Endothelial cell of hepatic sinusoid (primary cell): ENCODE measurements around the gene TBCA.

Source experiments
- in situ Hi-C: cut with HindIII; loops from 2 replicates; pipeline ENCODE4 v1.10.0; 2017; ENCODE audit warnings: low sequenced_read_pairs

TBCA gene

GRCh38 chr5:77644371-77645157 is 131.6 kb downstream of the TBCA start:
- in situ Hi-C loops: no loop called here

GRCh38 chr5:77643654-77644370 is 132.3 kb downstream of the TBCA start:
- in situ Hi-C loops: no loop called here

- in situ Hi-C loops: no loop called here
Observed at GRCh38 chr5:77642738-77643653, 133.1 kb downstream of the TBCA start.

- in situ Hi-C loops: no loop called here
Observed at GRCh38 chr5:77641963-77642737, 134.0 kb downstream of the TBCA start.

- in situ Hi-C loops: no loop called here
Observed at GRCh38 chr5:77641397-77641943, 134.7 kb downstream of the TBCA start.
